ENCODE measurements around the gene TMEM60. TPM values are rescaled to one million over a fixed set of nuclear protein-coding genes. Genes with fewer than 3 reads are reported as not detected.

The TMEM60 gene
- total RNA-seq, 2 experiments from 2014 or later, result 8.1 to 8.6 TPM

DNA sequence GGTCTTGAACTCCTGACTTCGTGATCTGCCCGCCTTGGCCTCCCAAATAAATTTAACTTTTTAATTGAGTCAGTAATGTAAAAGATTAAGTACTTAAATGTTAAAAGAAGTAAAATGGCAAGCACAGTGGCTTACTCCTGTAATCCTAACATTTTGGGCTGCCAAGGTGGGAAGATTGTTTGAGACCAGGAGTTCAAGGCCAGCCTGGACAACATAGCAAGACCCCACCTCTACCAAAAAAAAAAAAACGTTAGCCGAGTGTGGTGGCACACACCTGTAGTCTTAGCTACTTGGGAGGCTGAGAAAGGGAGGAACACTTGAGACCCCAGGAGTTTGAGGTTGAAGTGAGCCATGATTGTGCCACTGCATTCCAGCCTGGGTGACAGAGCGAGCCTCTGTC lies 26.4 kb upstream of the TMEM60 start:
- DNase-seq (no peak), ATAC-seq (no peak)
- no peaks in the 10 kb centered on the region for H3K27me3 Mint-ChIP-seq
- peaks cover 41% of the 10 kb centered on the region for H3K9me3 Mint-ChIP-seq
- intact Hi-C loops (cut with micrococcal nuclease), result no loop called here
- peaks cover 32% of the 10 kb centered on the region for H3K4me1 Mint-ChIP-seq (ENCODE audit: low read depth)
- CTCF ChIA-PET, result no interaction called here
- no peak for TF ChIP-seq CTCF (IDR thresholded peaks at IDR 0.05)
- peaks cover 53% of the 10 kb centered on the region for H3K36me3 Mint-ChIP-seq (ENCODE audit: low read depth)
- POLR2A ChIA-PET, result no interaction called here
- no peak overlapping the region for H3K27ac Mint-ChIP-seq
- H3K4me3 Mint-ChIP-seq, result no peak overlapping the region

DNA sequence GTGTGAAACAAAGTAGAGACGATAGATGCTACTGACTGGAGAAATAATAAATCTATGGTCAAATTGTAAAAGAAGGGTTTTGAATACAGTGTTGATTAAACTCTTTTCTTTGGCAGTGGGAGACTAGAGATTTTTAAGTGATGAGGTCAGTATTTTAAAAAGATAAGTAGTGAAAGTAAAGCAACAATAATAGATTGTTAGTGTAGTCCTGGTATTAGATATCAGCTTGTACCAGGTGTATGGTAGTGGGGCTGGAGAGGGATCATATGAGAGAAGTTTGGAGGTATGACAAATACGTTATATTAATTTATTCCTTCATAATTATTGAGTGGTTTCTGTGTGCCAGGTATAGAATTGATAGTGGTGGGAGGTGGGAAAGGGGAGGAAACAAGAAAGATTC lies 25.6 kb upstream of the TMEM60 start:
- ChIA-PET POLR2A (no interaction called here), CTCF (no interaction called here)
- H3K27ac Mint-ChIP-seq, result no peak overlapping the region
- peaks cover 60% of the 10 kb centered on the region for H3K36me3 Mint-ChIP-seq (ENCODE audit: low read depth)
- peaks cover 34% of the 10 kb centered on the region for H3K4me1 Mint-ChIP-seq (ENCODE audit: low read depth)
- no peak overlapping the region for H3K4me3 Mint-ChIP-seq
- intact Hi-C loops (cut with micrococcal nuclease), result no loop called here
- ATAC-seq (no peak), DNase-seq (no peak)
- TF ChIP-seq CTCF (IDR thresholded peaks at IDR 0.05), result no peak
- H3K27me3 Mint-ChIP-seq, result no peaks in the 10 kb centered on the region
- H3K9me3 Mint-ChIP-seq, result peaks cover 49% of the 10 kb centered on the region

GRCh38 chr7:77822269-77822668 lies 24.0 kb upstream of the TMEM60 start:
- DNase-seq (no peak), ATAC-seq (no peak)
- peaks cover 74% of the 10 kb centered on the region for H3K36me3 Mint-ChIP-seq (ENCODE audit: low read depth)
- no peaks in the 10 kb centered on the region for H3K27me3 Mint-ChIP-seq
- no peak overlapping the region for H3K4me3 Mint-ChIP-seq
- peaks cover 54% of the 10 kb centered on the region for H3K9me3 Mint-ChIP-seq
- H3K27ac Mint-ChIP-seq, result no peak overlapping the region
- intact Hi-C loops (cut with micrococcal nuclease), result no loop called here
- TF ChIP-seq CTCF (IDR thresholded peaks at IDR 0.05), result no peak
- peaks cover 30% of the 10 kb centered on the region for H3K4me1 Mint-ChIP-seq (ENCODE audit: low read depth)
- CTCF ChIA-PET, result no interaction called here
- POLR2A ChIA-PET, result interaction anchor here (0.9 kb wide), 1 partner anchor 11 kb away, joined by 4 read pairs; no protein-coding TSS in a partner anchor

GRCh38 chr7:77820967-77821366 lies 22.7 kb upstream of the TMEM60 start:
- TF ChIP-seq CTCF (IDR thresholded peaks at IDR 0.05), result no peak
- no peak overlapping the region for H3K27ac Mint-ChIP-seq
- peaks cover 78% of the 10 kb centered on the region for H3K36me3 Mint-ChIP-seq (ENCODE audit: low read depth)
- intact Hi-C loops (cut with micrococcal nuclease), result no loop called here
- ATAC-seq (no peak), DNase-seq (no peak)
- ChIA-PET POLR2A (interaction anchor here (0.9 kb wide), 1 partner anchor 22 kb away, joined by 4 read pairs; no protein-coding TSS in a partner anchor), CTCF (no interaction called here)
- H3K9me3 Mint-ChIP-seq, result peaks cover 62% of the 10 kb centered on the region
- no peak overlapping the region for H3K4me3 Mint-ChIP-seq
- no peaks in the 10 kb centered on the region for H3K27me3 Mint-ChIP-seq
- peaks cover 24% of the 10 kb centered on the region for H3K4me1 Mint-ChIP-seq (ENCODE audit: low read depth)

DNA sequence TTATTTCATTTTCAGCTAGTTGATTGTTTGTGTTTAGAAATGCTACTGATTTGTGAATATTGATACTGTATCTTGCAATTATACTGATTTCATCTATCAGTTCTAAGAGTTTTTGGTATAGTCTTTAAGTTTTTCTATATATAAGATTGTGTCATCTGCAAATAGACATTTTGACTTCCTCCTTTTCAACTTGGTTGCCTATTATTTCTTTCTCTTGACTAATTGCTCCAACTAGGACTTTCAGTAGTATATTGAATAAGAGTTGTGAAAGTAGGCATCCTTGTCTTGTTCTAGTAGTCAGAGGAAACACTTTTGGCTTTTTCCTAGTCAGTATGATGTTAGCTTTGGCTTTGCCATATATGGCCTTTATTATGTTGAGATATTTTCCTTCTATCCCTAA lies 20.8 kb upstream of the TMEM60 start:
- no peak overlapping the region for H3K27ac Mint-ChIP-seq
- peaks cover 69% of the 10 kb centered on the region for H3K36me3 Mint-ChIP-seq (ENCODE audit: low read depth)
- ATAC-seq (no peak), DNase-seq (no peak)
- no peak for TF ChIP-seq CTCF (IDR thresholded peaks at IDR 0.05)
- H3K4me1 Mint-ChIP-seq (ENCODE audit: low read depth), result peaks cover 22% of the 10 kb centered on the region
- peaks cover 50% of the 10 kb centered on the region for H3K9me3 Mint-ChIP-seq
- no peak overlapping the region for H3K4me3 Mint-ChIP-seq
- H3K27me3 Mint-ChIP-seq, result no peaks in the 10 kb centered on the region
- ChIA-PET CTCF (no interaction called here), POLR2A (no interaction called here)
- intact Hi-C loops (cut with micrococcal nuclease), result no loop called here

Data from activated CD8-positive, alpha-beta T cell treated with anti-CD3 and anti-CD28 coated beads for 36 hours (primary cell).